Right lobe of liver (tissue), 4 donors: ENCODE results near the gene DRGX.

Experiments
- POLR2A ChIP-seq: fragments of 450-650 bp; IDR thresholded peaks from one replicate; pipeline ENCODE4 v1.6.1; 2017; ENCODE audit warnings: antibody characterized with exemption, mild to moderate bottlenecking
- TF ChIP-seq, protein P1 (sequence below), 4 donors: fragments of 200-600 bp in 3 of 4; fragments of 450-650 bp in 1 of 4; IDR thresholded peaks; one replicate each; pipeline versions ENCODE4 v1.5.1 to v1.8.0; 2016 to 2022; ENCODE audit warnings: antibody characterized with exemption in 4 of 4, mild to moderate bottlenecking in 2 of 4
- donor health status: DM: no; HTN: no; CAD: no.
- donor health status: DM: no; HTN: no; CAD: no.
- donor health status: DM: no; HTN: yes; CAD: no.

GRCh38 chr10:49395741-49396665, at the start of gene DRGX:
- TF ChIP-seq, protein P1, sequence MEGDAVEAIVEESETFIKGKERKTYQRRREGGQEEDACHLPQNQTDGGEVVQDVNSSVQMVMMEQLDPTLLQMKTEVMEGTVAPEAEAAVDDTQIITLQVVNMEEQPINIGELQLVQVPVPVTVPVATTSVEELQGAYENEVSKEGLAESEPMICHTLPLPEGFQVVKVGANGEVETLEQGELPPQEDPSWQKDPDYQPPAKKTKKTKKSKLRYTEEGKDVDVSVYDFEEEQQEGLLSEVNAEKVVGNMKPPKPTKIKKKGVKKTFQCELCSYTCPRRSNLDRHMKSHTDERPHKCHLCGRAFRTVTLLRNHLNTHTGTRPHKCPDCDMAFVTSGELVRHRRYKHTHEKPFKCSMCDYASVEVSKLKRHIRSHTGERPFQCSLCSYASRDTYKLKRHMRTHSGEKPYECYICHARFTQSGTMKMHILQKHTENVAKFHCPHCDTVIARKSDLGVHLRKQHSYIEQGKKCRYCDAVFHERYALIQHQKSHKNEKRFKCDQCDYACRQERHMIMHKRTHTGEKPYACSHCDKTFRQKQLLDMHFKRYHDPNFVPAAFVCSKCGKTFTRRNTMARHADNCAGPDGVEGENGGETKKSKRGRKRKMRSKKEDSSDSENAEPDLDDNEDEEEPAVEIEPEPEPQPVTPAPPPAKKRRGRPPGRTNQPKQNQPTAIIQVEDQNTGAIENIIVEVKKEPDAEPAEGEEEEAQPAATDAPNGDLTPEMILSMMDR (IDR thresholded peaks at IDR 0.05): no peak
- no peak for TF ChIP-seq POLR2A
